Measurements from ENCODE around the gene KRCC1.
"Not testable (repeated sequence)": the region's sequence is repeated elsewhere in the genome, so short reads cannot be mapped to it uniquely, and the experiment has no call there.

Gene KRCC1

DNA sequence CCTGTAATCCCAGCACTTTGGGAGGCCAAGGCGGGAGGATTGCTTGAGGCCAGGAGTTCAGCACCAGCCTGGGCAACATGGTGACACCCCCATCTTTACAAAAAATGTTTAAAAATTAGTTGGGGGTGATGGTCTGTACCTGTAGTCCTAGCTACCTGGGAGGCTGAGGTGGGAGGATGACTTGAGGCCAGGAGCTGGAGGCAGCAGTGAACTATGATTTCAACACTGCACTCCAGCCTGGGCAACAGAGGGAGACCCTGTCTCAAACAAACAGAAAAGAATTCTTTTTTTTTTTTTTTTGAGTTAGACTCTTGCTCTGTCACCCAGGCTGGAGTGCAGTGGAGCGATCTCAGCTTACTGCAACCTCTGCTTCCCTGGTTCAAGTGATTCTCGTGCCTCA is 55.1 kb downstream of the KRCC1 start:
- not testable (repeated sequence) for DNase-seq (ENCODE audit: low read depth)

- DNase-seq (ENCODE audit: low read depth) = no peak
Observed at GRCh38 chr2:87996570-87996969, 59.0 kb downstream of the KRCC1 start.

- DNase-seq (ENCODE audit: low read depth) = no peak
Observed at GRCh38 chr2:87995756-87996155, 59.8 kb downstream of the KRCC1 start.

DNA sequence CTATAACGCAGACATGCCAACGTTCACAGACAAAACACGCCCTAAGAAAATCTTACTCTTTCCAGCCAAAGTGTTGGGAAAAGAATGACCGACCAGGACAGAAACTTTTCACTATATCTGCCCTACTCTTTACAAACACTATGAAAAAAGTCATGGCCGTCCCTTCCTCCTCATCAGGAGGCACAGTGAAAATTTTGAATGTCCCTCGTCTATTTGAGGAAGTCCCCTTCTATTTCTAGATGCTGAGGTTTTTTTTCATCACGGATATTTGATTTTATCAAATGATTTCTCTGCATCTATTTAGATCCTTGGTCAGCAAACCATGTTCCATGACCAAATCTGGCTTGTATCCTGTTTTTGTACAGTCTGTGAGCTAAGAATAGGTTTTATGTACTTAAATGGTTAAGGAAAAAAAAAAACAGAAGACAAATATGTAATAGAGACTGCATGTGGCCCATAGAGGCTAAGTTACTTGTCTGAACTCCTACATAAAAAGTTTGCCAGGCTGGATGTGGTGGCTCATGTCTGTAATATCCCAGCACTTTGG is 61.2 kb downstream of the KRCC1 start:
- not testable (repeated sequence) for DNase-seq (ENCODE audit: low read depth)

- DNase-seq (ENCODE audit: low read depth) = not testable (repeated sequence)
Observed at GRCh38 chr2:87992569-87992968, 63.0 kb downstream of the KRCC1 start.

GRCh38 chr2:87987473-87987872 is 68.1 kb downstream of the KRCC1 start:
- not testable (repeated sequence) for DNase-seq (ENCODE audit: low read depth)

DNA sequence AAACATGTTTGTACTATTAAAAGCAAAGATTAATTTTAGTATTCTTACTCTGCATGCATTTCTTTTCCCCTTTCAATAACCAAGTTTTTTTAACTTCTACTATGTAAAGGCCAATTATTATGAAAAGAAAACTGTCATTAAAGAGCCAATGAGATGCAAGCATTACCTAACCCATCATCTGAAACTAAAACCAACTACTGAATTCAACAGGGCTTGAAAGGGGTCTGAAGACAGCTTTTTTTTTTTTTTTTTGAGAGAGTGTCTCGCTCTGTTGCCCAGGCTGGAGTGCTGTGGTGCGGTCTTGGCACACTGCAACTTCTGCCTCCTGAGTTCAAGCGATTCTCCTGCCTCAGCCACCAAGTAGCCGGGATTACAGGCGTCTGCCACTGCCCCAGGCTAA is 69.7 kb downstream of the KRCC1 start:
- not testable (repeated sequence) for DNase-seq (ENCODE audit: low read depth)

GRCh38 chr2:87981182-87981581 is 74.4 kb downstream of the KRCC1 start:
- DNase-seq (ENCODE audit: low read depth) = not testable (repeated sequence)
